Endothelial cell (in vitro differentiated cells): Measurements from ENCODE around the gene PTPRE. TPM values are rescaled to one million over a fixed set of nuclear protein-coding genes. Genes with fewer than 3 reads are reported as not detected.

ENCODE experiments used
- DNase-seq: peaks from one replicate; pipeline ENCODE4 v3.0.0; 2021; ENCODE audit warnings: low spot score
- H3K27ac Mint-ChIP-seq: one replicate; pipeline ENCODE4 v1.8.0; 2021; ENCODE audit warnings: mixed read lengths, inconsistent platforms; ENCODE audit not compliant: unreplicated experiment
- H3K27me3 Mint-ChIP-seq: one replicate; pipeline ENCODE4 v1.8.0; 2021; ENCODE audit warnings: mild to moderate bottlenecking, moderate library complexity, mixed read lengths, inconsistent platforms; ENCODE audit not compliant: unreplicated experiment
- H3K36me3 Mint-ChIP-seq: one replicate; pipeline ENCODE4 v1.8.0; 2021; ENCODE audit warnings: mild to moderate bottlenecking, low read depth, mixed read lengths, inconsistent platforms; ENCODE audit not compliant: unreplicated experiment
- H3K4me1 Mint-ChIP-seq: one replicate; pipeline ENCODE4 v1.8.0; 2021; ENCODE audit warnings: mild to moderate bottlenecking, mixed read lengths, inconsistent platforms; ENCODE audit not compliant: unreplicated experiment
- H3K4me3 Mint-ChIP-seq: one replicate; pipeline ENCODE4 v1.8.0; 2021; ENCODE audit warnings: mild to moderate bottlenecking, mixed read lengths, inconsistent platforms; ENCODE audit not compliant: unreplicated experiment
- H3K9me3 Mint-ChIP-seq: one replicate; pipeline ENCODE4 v1.8.0; 2021; ENCODE audit warnings: mixed read lengths, inconsistent platforms; ENCODE audit not compliant: unreplicated experiment
- total RNA-seq: library from RNA; stranded (reverse); fragmentation: NEBNext Ultra II Directional; extraction: Animal tissue kit (Norgen Biotek cat#: 25700); gene quantifications from one replicate; pipeline ENCODE4 v1.2.1, GENCODE V29; 2021; ENCODE audit not compliant: unreplicated experiment
- TF ChIP-seq, protein P1 (sequence below): fragments of 200-600 bp; sonication (generic); IDR thresholded peaks from one replicate; pipeline ENCODE4 v1.5.0; 2021; ENCODE audit warnings: antibody characterized with exemption; ENCODE audit not compliant: unreplicated experiment

PTPRE gene
- total RNA-seq, 1 donor from 2014 or later, result 117 TPM

DNA sequence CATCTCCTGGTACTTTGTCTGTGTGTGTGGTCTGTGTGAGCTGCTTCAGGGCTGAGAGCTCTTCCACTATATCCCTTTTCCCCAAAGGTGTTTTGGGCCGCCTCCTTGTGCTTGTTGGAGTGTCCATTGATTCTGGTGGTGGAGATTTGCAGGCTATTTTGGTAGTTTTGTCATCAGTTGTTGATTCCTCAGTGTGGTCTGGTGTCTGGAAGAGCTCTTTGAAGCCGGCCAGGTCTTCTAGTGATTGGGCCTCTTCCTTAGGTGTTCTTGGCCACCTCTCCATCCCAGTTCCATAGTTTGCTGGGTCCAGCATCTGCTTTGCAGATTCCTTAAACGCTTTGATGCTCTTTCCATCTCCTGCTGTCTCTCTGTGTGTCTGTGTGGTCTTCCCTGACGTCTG, 198.5 kb downstream of the PTPRE start:
- TF ChIP-seq, protein P1, sequence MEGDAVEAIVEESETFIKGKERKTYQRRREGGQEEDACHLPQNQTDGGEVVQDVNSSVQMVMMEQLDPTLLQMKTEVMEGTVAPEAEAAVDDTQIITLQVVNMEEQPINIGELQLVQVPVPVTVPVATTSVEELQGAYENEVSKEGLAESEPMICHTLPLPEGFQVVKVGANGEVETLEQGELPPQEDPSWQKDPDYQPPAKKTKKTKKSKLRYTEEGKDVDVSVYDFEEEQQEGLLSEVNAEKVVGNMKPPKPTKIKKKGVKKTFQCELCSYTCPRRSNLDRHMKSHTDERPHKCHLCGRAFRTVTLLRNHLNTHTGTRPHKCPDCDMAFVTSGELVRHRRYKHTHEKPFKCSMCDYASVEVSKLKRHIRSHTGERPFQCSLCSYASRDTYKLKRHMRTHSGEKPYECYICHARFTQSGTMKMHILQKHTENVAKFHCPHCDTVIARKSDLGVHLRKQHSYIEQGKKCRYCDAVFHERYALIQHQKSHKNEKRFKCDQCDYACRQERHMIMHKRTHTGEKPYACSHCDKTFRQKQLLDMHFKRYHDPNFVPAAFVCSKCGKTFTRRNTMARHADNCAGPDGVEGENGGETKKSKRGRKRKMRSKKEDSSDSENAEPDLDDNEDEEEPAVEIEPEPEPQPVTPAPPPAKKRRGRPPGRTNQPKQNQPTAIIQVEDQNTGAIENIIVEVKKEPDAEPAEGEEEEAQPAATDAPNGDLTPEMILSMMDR, result no peak
- no peak for DNase-seq
- no peaks in the 10 kb centered on the region for H3K27me3 Mint-ChIP-seq
- peaks cover 19% of the 10 kb centered on the region for H3K4me1 Mint-ChIP-seq
- H3K4me3 Mint-ChIP-seq, result no peak overlapping the region
- no peaks in the 10 kb centered on the region for H3K9me3 Mint-ChIP-seq
- no peak overlapping the region for H3K27ac Mint-ChIP-seq
- peaks cover 16% of the 10 kb centered on the region for H3K36me3 Mint-ChIP-seq

DNA sequence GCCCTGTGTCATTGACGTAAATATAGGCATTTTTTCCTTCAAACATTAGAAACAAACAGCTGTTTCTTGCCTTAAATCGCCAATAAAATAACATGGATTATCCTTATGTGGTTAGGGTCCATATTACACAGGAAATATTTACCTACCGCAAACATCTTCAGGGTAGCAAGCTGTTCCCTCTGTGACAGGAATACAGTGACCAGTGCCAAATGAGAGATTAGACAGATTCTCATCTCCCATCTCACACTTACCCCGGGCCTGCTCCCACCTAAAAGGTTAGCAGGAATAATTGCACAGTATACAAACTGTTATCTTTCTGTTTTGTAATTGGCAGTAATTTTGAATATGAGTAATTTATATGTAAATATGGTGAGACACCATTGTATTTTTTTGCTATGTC, 202.8 kb downstream of the PTPRE start:
- H3K36me3 Mint-ChIP-seq, result peaks cover under 1% of the 10 kb centered on the region
- no peaks in the 10 kb centered on the region for H3K9me3 Mint-ChIP-seq
- TF ChIP-seq, protein P1, result no peak
- H3K4me1 Mint-ChIP-seq, result no peaks in the 10 kb centered on the region
- DNase-seq, result no peak
- H3K27me3 Mint-ChIP-seq, result no peaks in the 10 kb centered on the region
- H3K27ac Mint-ChIP-seq, result no peak overlapping the region
- H3K4me3 Mint-ChIP-seq, result no peak overlapping the region

DNA sequence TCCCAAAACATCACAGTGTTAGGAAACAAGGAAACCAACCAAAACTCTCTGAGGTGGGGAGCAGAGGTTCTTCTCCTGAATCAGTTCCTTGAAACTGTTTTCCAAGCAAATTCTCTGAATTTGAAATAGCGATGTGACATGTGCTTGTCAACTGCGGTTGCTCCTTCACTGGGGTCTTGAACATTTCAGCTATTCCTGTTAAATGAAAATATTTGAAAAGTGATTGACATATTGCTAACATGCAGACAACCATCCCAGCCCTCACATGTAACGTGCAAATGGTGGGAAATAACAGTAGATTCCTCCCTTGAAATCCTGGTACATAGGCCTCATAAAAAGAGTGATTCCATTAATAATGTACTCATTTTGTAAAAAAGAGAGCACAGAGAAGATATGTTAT, 203.4 kb downstream of the PTPRE start:
- Mint-ChIP-seq H3K27me3 (no peaks in the 10 kb centered on the region), H3K36me3 (no peaks in the 10 kb centered on the region), H3K27ac (no peak overlapping the region), H3K4me1 (no peaks in the 10 kb centered on the region), H3K4me3 (no peak overlapping the region), H3K9me3 (no peaks in the 10 kb centered on the region)
- DNase-seq, result no peak
- TF ChIP-seq, protein P1, result no peak

DNA sequence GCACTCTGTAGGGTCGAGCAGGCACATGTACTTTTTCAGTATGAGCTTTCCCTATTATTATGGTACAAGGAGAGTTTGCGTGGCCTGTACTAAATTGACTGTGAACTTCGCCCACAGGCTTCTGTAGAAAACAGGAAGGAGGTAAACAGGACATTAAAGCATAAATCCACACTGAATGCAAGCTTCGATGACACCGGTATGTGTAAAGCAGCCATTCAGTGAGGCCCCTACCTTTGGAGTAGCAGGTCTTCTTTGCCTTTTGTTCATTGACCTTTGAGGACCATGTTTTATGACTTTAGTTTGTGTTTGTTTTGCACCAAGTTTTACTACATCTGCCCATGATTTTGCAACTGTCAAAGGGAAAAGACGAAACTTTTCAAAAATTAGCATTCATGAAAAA, 204.8 kb downstream of the PTPRE start:
- no peaks in the 10 kb centered on the region for H3K4me1 Mint-ChIP-seq
- H3K4me3 Mint-ChIP-seq, result no peak overlapping the region
- DNase-seq, result no peak
- no peaks in the 10 kb centered on the region for H3K9me3 Mint-ChIP-seq
- H3K36me3 Mint-ChIP-seq, result no peaks in the 10 kb centered on the region
- H3K27ac Mint-ChIP-seq, result no peak overlapping the region
- H3K27me3 Mint-ChIP-seq, result no peaks in the 10 kb centered on the region
- TF ChIP-seq, protein P1, result no peak

DNA sequence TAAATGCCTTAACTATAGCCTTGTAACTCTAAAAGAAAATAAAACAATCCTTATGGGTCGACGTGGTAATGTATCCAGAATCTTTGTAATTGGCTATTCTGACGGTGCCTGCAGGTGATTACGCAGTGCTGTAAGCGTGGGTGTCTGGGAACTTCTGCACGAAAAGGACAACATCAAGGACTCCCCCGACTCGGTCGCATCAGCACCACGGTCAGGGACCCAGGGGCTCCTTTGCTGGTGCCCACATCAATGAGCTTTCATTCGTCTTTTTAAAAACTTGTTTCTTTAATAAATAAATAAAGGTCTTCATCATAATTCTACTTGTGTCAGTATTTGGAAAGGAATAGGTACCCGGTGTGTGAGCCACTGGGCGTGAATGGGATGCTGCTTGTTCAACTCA, 206.1 kb downstream of the PTPRE start:
- H3K9me3 Mint-ChIP-seq, result no peaks in the 10 kb centered on the region
- no peaks in the 10 kb centered on the region for H3K36me3 Mint-ChIP-seq
- no peak overlapping the region for H3K4me3 Mint-ChIP-seq
- no peak overlapping the region for H3K27ac Mint-ChIP-seq
- H3K27me3 Mint-ChIP-seq, result no peaks in the 10 kb centered on the region
- DNase-seq, result peak; percentile 19
- no peaks in the 10 kb centered on the region for H3K4me1 Mint-ChIP-seq
- TF ChIP-seq, protein P1, result no peak
